Activated CD4-positive, alpha-beta T cell treated with anti-CD3 and anti-CD28 coated beads for 36 hours (primary cell): Measurements from ENCODE around the gene HSPA12A. TPM values are rescaled to one million over a fixed set of nuclear protein-coding genes. Genes with fewer than 3 reads are reported as not detected.

Source experiments
- ATAC-seq: fragments of 200-7000 bp; cut with Tn5 transposase; one replicate; pipeline ENCODE4 v1.10.0; 2021; ENCODE audit warnings: mild to moderate bottlenecking, moderate library complexity
- CTCF ChIA-PET: fragments of 350-600 bp; sonication (Branson Sonifier 250); formaldehyde crosslinking; loops from one replicate; lab custom pipeline; 2021; ENCODE audit warnings: antibody characterized with exemption; lab: Charles Lee
- POLR2A ChIA-PET: fragments of 350-600 bp; sonication (Branson Sonifier 250); formaldehyde crosslinking; loops from one replicate; lab custom pipeline; 2021; ENCODE audit warnings: antibody characterized with exemption, inconsistent platforms; lab: Charles Lee
- DNase-seq: peaks from one replicate; pipeline ENCODE4 v3.0.0-alpha.2; 2020
- H3K27ac Mint-ChIP-seq: one replicate; pipeline ENCODE4 v1.8.0; 2021; ENCODE audit warnings: mixed read lengths
- H3K27me3 Mint-ChIP-seq: one replicate; pipeline ENCODE4 v1.8.0; 2021; ENCODE audit warnings: mixed read lengths
- H3K36me3 Mint-ChIP-seq: one replicate; pipeline ENCODE4 v1.8.0; 2021; ENCODE audit warnings: low read depth, mixed read lengths
- H3K4me1 Mint-ChIP-seq: one replicate; pipeline ENCODE4 v1.8.0; 2021; ENCODE audit warnings: mixed read lengths
- H3K4me3 Mint-ChIP-seq: one replicate; pipeline ENCODE4 v1.8.0; 2021; ENCODE audit warnings: mild to moderate bottlenecking, moderate library complexity, mixed read lengths
- H3K9me3 Mint-ChIP-seq: one replicate; pipeline ENCODE4 v1.8.0; 2021; ENCODE audit warnings: low read depth, mixed read lengths
- intact Hi-C, 2 experiments: fragments of 100-400 bp; cut with DNase I in 1 of 2; cut with micrococcal nuclease in 1 of 2; formaldehyde crosslinking; loops; one replicate each; pipeline versions ENCODE4 v1.14.2 to v1.15.1; 2022 to 2024; cut with DNase I, micrococcal nuclease
- total RNA-seq, 2 experiments: library from RNA; stranded (reverse); gene quantifications; one replicate each; pipeline ENCODE4 v1.2.3, GENCODE V29; 2021

Gene HSPA12A
- total RNA-seq, 2 experiments from 2014 or later, result 0.41 to 0.74 TPM

- no peak for DNase-seq
- peaks cover 20% of the 10 kb centered on the region for H3K27me3 Mint-ChIP-seq
- no peaks in the 10 kb centered on the region for H3K9me3 Mint-ChIP-seq
- intact Hi-C loops, result no loop called here
- POLR2A ChIA-PET, result no interaction called here
- CTCF ChIA-PET, result interaction anchor here (0.5 to 0.8 kb wide), 2 partner anchors 77 to 83 kb away, joined by 3 to 4 read pairs; no protein-coding TSS in a partner anchor
- H3K27ac Mint-ChIP-seq, result no peak overlapping the region
- H3K4me3 Mint-ChIP-seq, result no peak overlapping the region
- no peaks in the 10 kb centered on the region for H3K4me1 Mint-ChIP-seq
- no peaks in the 10 kb centered on the region for H3K36me3 Mint-ChIP-seq
- no peak for ATAC-seq
Observed at GRCh38 chr10:116686632-116687031, 55.7 kb downstream of the HSPA12A start.

DNA sequence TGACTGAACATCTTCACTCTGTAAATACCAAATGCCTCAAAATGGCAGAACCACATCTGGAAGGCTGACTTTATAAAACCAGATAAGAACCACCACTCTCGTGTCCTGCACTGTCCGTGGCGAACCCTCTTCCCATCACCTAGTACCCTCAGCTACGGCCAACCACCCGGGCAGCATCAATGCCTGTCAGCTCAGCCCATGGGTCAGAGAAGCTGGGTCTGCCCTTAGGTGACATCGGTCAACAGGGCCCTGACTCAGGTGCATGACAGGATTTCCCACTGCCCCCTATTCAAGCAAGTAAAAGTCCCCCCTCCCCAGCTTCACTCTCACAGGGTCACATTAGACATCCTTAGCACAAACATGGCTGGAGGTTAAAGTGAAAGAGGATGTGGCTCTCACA, 56.6 kb downstream of the HSPA12A start:
- Mint-ChIP-seq H3K4me1 (no peaks in the 10 kb centered on the region), H3K9me3 (no peaks in the 10 kb centered on the region), H3K27me3 (peaks cover 16% of the 10 kb centered on the region), H3K4me3 (no peak overlapping the region), H3K36me3 (no peaks in the 10 kb centered on the region), H3K27ac (no peak overlapping the region)
- no peak for DNase-seq
- POLR2A ChIA-PET, result no interaction called here
- intact Hi-C loops, result no loop called here
- ATAC-seq, result no peak
- CTCF ChIA-PET, result no interaction called here

GRCh38 chr10:116684781-116685180, 57.6 kb downstream of the HSPA12A start:
- intact Hi-C loops, result no loop called here
- ChIA-PET POLR2A (no interaction called here), CTCF (no interaction called here)
- H3K27ac Mint-ChIP-seq, result no peak overlapping the region
- no peaks in the 10 kb centered on the region for H3K9me3 Mint-ChIP-seq
- no peaks in the 10 kb centered on the region for H3K36me3 Mint-ChIP-seq
- DNase-seq (no peak), ATAC-seq (no peak)
- H3K27me3 Mint-ChIP-seq, result peaks cover 16% of the 10 kb centered on the region
- no peak overlapping the region for H3K4me3 Mint-ChIP-seq
- H3K4me1 Mint-ChIP-seq, result no peaks in the 10 kb centered on the region

GRCh38 chr10:116683821-116684220, 58.5 kb downstream of the HSPA12A start:
- H3K4me3 Mint-ChIP-seq, result no peak overlapping the region
- H3K4me1 Mint-ChIP-seq, result no peaks in the 10 kb centered on the region
- ATAC-seq (no peak), DNase-seq (no peak)
- no peaks in the 10 kb centered on the region for H3K9me3 Mint-ChIP-seq
- intact Hi-C loops, result loop anchor here in 1 of 2 experiments (2.0 kb wide), 1 partner anchor 491 kb away; no protein-coding TSS in a partner anchor
- POLR2A ChIA-PET, result interaction anchor here (0.7 kb wide), 1 partner anchor 213 kb away, joined by 4 read pairs; no protein-coding TSS in a partner anchor
- no peak overlapping the region for H3K27ac Mint-ChIP-seq
- H3K36me3 Mint-ChIP-seq, result no peaks in the 10 kb centered on the region
- H3K27me3 Mint-ChIP-seq, result peaks cover 16% of the 10 kb centered on the region
- CTCF ChIA-PET, result interaction anchor here (2.6 kb wide), 1 partner anchor 491 kb away, joined by 16 read pairs; no protein-coding TSS in a partner anchor

- POLR2A ChIA-PET, result interaction anchor here (0.7 kb wide), 1 partner anchor 212 kb away, joined by 4 read pairs; no protein-coding TSS in a partner anchor
- Mint-ChIP-seq H3K27ac (no peak overlapping the region), H3K9me3 (no peaks in the 10 kb centered on the region), H3K36me3 (no peaks in the 10 kb centered on the region), H3K4me3 (no peak overlapping the region), H3K27me3 (peaks cover 10% of the 10 kb centered on the region), H3K4me1 (no peaks in the 10 kb centered on the region)
- CTCF ChIA-PET, result interaction anchor here (0.9 to 2.6 kb wide), 5 partner anchors 33 to 491 kb away, joined by 4 to 39 read pairs (median 5); no protein-coding TSS in a partner anchor
- DNase-seq, result no peak
- ATAC-seq, result no peak
- intact Hi-C loops, result loop anchor here in 1 of 2 experiments (2.0 kb wide), 1 partner anchor 492 kb away; no protein-coding TSS in a partner anchor
Observed at GRCh38 chr10:116683166-116683565, 59.2 kb downstream of the HSPA12A start.

- H3K36me3 Mint-ChIP-seq, result no peaks in the 10 kb centered on the region
- no peaks in the 10 kb centered on the region for H3K4me1 Mint-ChIP-seq
- intact Hi-C loops, result loop anchor here in 1 of 2 experiments (5.0 kb wide), 1 partner anchor 48 kb away; no protein-coding TSS in a partner anchor
- no peak overlapping the region for H3K27ac Mint-ChIP-seq
- H3K4me3 Mint-ChIP-seq, result no peak overlapping the region
- no peaks in the 10 kb centered on the region for H3K9me3 Mint-ChIP-seq
- ChIA-PET CTCF (no interaction called here), POLR2A (no interaction called here)
- peaks cover 5% of the 10 kb centered on the region for H3K27me3 Mint-ChIP-seq
- ATAC-seq, result no peak
- DNase-seq, result no peak
Observed at GRCh38 chr10:116679351-116679750, 63.0 kb downstream of the HSPA12A start.

GRCh38 chr10:116676633-116677032, 65.7 kb downstream of the HSPA12A start:
- POLR2A ChIA-PET, result no interaction called here

DNA sequence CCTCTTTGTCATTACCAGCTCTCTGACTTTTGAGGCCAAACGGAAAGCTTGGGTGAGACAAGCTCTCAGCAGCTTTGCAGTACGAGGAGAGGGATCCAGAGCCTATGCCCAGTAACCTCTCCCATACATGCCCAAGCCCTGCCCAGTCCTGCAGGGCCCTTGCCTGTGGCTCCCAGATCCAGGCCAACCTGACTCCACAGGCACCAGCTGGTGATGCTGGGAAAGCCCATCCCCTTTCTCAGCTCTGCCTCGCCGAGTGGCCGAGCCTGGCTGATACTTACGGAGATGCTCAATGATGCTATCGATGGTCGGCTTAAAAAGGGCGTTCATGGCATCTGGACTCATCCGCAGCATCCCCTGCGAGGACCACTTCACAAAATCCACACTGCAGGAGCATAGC, 66.2 kb downstream of the HSPA12A start:
- Mint-ChIP-seq H3K9me3 (no peaks in the 10 kb centered on the region), H3K27me3 (peaks cover 14% of the 10 kb centered on the region), H3K4me3 (no peak overlapping the region), H3K36me3 (no peaks in the 10 kb centered on the region), H3K27ac (no peak overlapping the region), H3K4me1 (no peaks in the 10 kb centered on the region)
- no peak for DNase-seq
- no peak for ATAC-seq
- CTCF ChIA-PET, result no interaction called here
- intact Hi-C loops, result loop anchor here in 1 of 2 experiments (5.0 kb wide), 1 partner anchor 51 kb away; no protein-coding TSS in a partner anchor
- POLR2A ChIA-PET, result no interaction called here

More at GRCh38 chr10:116676633-116677032, 65.7 kb downstream of the HSPA12A start:
- DNase-seq (no peak), ATAC-seq (no peak)
- no peak overlapping the region for H3K27ac Mint-ChIP-seq
- no peak overlapping the region for H3K4me3 Mint-ChIP-seq
- H3K27me3 Mint-ChIP-seq, result peaks cover 11% of the 10 kb centered on the region
- intact Hi-C loops, result loop anchor here in 1 of 2 experiments (5.0 kb wide), 1 partner anchor 51 kb away; no protein-coding TSS in a partner anchor
- no peaks in the 10 kb centered on the region for H3K4me1 Mint-ChIP-seq
- CTCF ChIA-PET, result no interaction called here
- no peaks in the 10 kb centered on the region for H3K36me3 Mint-ChIP-seq
- no peaks in the 10 kb centered on the region for H3K9me3 Mint-ChIP-seq

- ATAC-seq (no peak), DNase-seq (no peak)
- ChIA-PET CTCF (no interaction called here), POLR2A (no interaction called here)
- no peaks in the 10 kb centered on the region for H3K36me3 Mint-ChIP-seq
- no peaks in the 10 kb centered on the region for H3K9me3 Mint-ChIP-seq
- no peak overlapping the region for H3K4me3 Mint-ChIP-seq
- intact Hi-C loops, result loop anchor here in 1 of 2 experiments (5.0 kb wide), 1 partner anchor 52 kb away; no protein-coding TSS in a partner anchor
- H3K4me1 Mint-ChIP-seq, result no peaks in the 10 kb centered on the region
- H3K27me3 Mint-ChIP-seq, result peaks cover 22% of the 10 kb centered on the region
- no peak overlapping the region for H3K27ac Mint-ChIP-seq
Observed at GRCh38 chr10:116674901-116675423, 67.4 kb downstream of the HSPA12A start.

DNA sequence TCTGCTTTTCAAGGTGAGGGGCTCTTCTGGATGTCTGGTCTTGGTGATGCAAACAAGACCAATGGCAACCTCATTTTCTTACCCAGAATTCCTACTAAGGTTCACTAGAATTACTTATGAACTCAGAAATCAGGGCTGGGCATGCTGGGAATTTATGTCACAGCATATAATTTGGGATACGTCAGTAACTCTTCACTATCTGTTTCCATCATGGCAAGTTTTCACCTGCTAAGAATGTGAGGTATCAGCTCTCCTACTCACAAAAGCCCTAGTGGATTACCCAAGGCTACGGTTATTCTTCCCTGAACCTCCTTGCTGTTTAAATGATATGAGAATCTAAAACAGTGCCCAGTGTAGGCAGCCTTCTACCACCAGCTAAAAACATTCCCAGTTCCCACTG, 68.5 kb downstream of the HSPA12A start:
- Mint-ChIP-seq H3K4me1 (no peaks in the 10 kb centered on the region), H3K36me3 (no peaks in the 10 kb centered on the region), H3K27me3 (peaks cover 29% of the 10 kb centered on the region), H3K9me3 (no peaks in the 10 kb centered on the region), H3K27ac (no peak overlapping the region), H3K4me3 (no peak overlapping the region)
- CTCF ChIA-PET, result no interaction called here
- no peak for ATAC-seq
- intact Hi-C loops, result no loop called here
- POLR2A ChIA-PET, result no interaction called here
- DNase-seq, result no peak

DNA sequence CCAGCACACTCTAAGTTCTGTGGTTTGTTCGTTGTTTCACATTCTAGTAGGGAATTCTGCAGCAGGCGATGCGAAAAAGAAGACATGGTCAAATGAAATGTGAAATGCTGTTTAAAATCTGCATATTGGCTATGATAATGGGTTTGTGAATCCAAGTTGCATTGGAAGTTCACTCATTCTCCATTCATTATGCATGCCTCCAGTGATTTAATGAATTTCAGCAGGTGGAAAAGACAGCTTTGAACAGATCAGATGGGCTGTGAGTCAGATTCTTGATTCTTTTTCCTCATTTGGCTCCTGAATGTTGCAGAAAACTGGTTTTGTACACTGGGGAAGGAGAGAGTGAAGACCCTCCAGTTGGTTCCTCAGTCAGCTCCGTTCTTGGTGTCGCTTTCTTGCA, 69.5 kb downstream of the HSPA12A start:
- ChIA-PET POLR2A (no interaction called here), CTCF (no interaction called here)
- Mint-ChIP-seq H3K27me3 (peaks cover 36% of the 10 kb centered on the region), H3K27ac (no peak overlapping the region), H3K36me3 (no peaks in the 10 kb centered on the region), H3K4me3 (no peak overlapping the region), H3K4me1 (no peaks in the 10 kb centered on the region), H3K9me3 (no peaks in the 10 kb centered on the region)
- DNase-seq, result no peak
- ATAC-seq, result no peak
- intact Hi-C loops, result no loop called here

- ChIA-PET CTCF (no interaction called here), POLR2A (no interaction called here)
- Mint-ChIP-seq H3K4me1 (no peaks in the 10 kb centered on the region), H3K36me3 (no peaks in the 10 kb centered on the region), H3K9me3 (no peaks in the 10 kb centered on the region), H3K4me3 (no peak overlapping the region), H3K27me3 (peaks cover 43% of the 10 kb centered on the region), H3K27ac (no peak overlapping the region)
- ATAC-seq, result no peak
- intact Hi-C loops, result no loop called here
- DNase-seq, result no peak
Observed at GRCh38 chr10:116671274-116671926, 71.0 kb downstream of the HSPA12A start.
